Measurements from ENCODE around the gene FLT1.

The FLT1 gene

DNA sequence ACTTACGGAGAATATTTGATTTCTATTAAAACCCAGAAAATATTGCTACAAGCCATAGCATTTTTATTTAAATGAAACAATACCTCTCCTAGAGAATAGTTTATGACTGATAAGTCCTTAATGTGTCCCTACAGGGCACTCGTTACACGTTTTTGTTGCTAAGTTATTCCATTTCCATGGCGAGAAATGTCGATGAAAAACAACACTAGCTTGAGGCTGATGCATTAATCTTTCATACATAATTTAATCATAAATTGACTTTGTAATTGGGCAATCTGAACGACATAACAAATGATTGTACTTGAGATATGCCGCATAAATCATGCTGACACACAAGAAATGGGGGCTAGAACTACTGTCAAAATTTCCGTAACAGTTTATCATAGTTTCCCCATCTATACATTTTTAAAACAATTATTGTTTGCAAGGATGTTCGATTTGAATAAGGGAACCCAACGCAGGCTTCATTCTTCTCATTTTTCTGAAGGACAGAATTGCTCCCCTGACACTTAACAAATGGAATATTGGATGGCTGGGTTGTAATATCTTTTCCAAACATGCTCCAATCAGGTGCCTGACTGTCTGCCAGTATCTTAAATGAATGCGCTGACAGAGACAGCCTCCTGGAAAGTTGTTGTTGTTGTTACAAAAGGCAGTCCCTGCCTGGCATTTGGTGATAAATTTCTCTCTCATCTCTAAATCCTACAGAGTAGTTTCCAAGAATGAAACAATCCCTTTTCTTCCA is 61.9 kb downstream of the FLT1 start:
- Histone ChIP-seq H3K27me3 (no peaks in the 10 kb centered on the region), H3K36me3 (no peaks in the 10 kb centered on the region), H3K4me3 (ENCODE audit: low read depth, low read length) (no peak overlapping the region), H3K9me3 (no peaks in the 10 kb centered on the region), H3K4me1 (peaks cover 15% of the 10 kb centered on the region)
- TF ChIP-seq, protein P1, sequence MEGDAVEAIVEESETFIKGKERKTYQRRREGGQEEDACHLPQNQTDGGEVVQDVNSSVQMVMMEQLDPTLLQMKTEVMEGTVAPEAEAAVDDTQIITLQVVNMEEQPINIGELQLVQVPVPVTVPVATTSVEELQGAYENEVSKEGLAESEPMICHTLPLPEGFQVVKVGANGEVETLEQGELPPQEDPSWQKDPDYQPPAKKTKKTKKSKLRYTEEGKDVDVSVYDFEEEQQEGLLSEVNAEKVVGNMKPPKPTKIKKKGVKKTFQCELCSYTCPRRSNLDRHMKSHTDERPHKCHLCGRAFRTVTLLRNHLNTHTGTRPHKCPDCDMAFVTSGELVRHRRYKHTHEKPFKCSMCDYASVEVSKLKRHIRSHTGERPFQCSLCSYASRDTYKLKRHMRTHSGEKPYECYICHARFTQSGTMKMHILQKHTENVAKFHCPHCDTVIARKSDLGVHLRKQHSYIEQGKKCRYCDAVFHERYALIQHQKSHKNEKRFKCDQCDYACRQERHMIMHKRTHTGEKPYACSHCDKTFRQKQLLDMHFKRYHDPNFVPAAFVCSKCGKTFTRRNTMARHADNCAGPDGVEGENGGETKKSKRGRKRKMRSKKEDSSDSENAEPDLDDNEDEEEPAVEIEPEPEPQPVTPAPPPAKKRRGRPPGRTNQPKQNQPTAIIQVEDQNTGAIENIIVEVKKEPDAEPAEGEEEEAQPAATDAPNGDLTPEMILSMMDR (IDR thresholded peaks at IDR 0.05; ENCODE audit: low read depth, low read length): no peak
- no peak for DNase-seq

DNA sequence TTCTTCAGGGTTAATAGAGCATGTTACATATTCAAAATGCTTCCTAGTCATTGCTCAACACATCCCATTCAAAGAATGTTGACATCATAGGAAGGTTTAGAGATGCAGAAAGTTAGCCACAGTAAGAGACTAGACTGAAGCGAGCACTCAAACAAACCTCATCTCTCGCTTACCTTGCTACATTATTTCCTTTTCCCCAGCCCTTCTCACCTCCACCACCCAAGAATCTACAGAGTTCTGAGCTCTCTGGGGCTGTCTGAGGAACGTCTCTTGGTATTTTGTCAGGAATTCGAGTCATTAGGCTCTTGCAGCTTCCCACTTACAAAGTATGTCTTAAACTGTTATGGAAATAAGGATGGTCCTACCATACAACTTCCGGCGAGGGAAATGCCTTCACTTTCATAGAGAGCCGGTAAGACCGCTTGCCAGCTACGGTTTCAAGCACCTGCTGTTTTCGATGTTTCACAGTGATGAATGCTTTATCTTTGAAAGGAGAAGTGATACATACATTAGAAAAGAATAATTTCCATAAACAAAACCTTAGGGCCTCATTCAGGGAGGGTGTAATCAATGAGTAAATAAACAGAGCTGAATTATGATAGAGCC is 65.1 kb downstream of the FLT1 start:
- no peaks in the 10 kb centered on the region for H3K27me3 ChIP-seq
- peaks cover 15% of the 10 kb centered on the region for H3K4me1 ChIP-seq
- H3K36me3 ChIP-seq: no peaks in the 10 kb centered on the region
- no peak overlapping the region for H3K4me3 ChIP-seq (ENCODE audit: low read depth, low read length)
- DNase-seq: no peak
- no peaks in the 10 kb centered on the region for H3K9me3 ChIP-seq
- TF ChIP-seq, protein P1 (IDR thresholded peaks at IDR 0.05; ENCODE audit: low read depth, low read length): no peak

DNA sequence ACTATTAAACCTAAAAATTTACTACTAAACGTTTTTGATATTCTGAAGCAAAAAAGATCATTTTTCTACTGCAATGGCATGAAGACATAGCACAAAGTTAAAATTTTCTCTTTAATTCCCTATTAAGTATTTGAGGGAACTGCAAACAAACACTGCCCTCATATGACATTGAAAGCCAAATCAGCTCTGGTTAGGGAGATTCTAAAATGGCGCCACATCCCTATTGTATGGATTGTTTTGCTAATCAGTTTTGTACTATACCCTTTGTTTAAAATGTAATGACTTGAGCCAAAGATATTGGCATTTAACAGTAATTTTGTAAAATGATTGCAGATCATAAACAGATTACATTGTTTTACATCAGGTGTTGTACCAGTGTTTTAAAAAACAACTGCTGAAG is 65.8 kb downstream of the FLT1 start:
- TF ChIP-seq, protein P1 (IDR thresholded peaks at IDR 0.05; ENCODE audit: low read depth, low read length): no peak
- Histone ChIP-seq H3K4me3 (ENCODE audit: low read depth, low read length) (no peak overlapping the region), H3K4me1 (peaks cover 15% of the 10 kb centered on the region), H3K27me3 (no peaks in the 10 kb centered on the region), H3K9me3 (no peaks in the 10 kb centered on the region), H3K36me3 (no peaks in the 10 kb centered on the region)
- DNase-seq: no peak

DNA sequence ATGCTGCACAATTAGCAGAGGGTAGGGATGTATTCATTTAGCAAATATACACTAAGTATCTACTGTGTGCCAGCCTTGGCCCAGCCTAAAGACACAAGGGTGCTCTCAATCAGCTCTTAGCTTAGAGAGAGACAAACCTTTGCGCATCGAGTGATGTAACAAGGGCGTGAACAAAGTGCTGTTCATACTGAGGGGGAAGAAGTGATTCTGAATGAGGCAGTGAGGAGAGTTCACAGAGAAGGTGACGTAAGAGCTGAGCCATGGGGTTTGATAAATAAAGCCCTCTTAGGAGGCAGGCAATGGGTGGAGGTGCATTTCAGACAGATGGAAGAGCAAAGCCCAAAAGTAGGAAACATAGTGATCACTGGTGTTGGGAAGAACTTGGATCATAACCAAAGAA is 68.5 kb downstream of the FLT1 start:
- TF ChIP-seq, protein P1 (IDR thresholded peaks at IDR 0.05; ENCODE audit: low read depth, low read length): no peak
- no peak for DNase-seq
- H3K36me3 ChIP-seq: no peaks in the 10 kb centered on the region
- H3K9me3 ChIP-seq: no peaks in the 10 kb centered on the region
- H3K27me3 ChIP-seq: no peaks in the 10 kb centered on the region
- no peak overlapping the region for H3K4me3 ChIP-seq (ENCODE audit: low read depth, low read length)
- H3K4me1 ChIP-seq: no peaks in the 10 kb centered on the region

DNA sequence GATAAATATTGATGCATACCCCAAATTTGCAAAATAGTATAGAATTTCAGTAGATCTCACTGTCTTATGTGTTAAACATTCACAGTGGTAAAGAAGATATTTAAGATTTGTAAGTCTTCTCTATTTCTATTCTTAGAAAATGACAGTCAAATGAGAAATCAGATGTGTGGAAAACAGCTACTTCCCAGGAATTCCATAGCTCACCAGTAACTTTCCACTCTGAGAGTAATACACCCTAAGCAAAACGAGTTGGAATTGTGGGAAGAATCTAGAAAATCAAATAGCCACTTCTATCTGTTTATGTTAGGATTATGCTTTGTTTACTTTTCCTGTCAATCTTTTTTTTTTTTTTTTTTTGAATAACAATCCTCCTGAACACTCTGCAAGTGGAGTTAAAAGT is 69.1 kb downstream of the FLT1 start:
- H3K27me3 ChIP-seq: no peaks in the 10 kb centered on the region
- no peaks in the 10 kb centered on the region for H3K4me1 ChIP-seq
- no peaks in the 10 kb centered on the region for H3K36me3 ChIP-seq

More for the DNA sequence above, 69.1 kb downstream of the FLT1 start:
- Histone ChIP-seq H3K9me3 (no peaks in the 10 kb centered on the region), H3K4me3 (ENCODE audit: low read depth, low read length) (no peak overlapping the region)
- no peak for DNase-seq
- TF ChIP-seq, protein P1 (IDR thresholded peaks at IDR 0.05; ENCODE audit: low read depth, low read length): no peak
